CD4-positive, CD25-positive, alpha-beta regulatory T cell (primary cell): ENCODE results near the gene ZHX3. TPM values are rescaled to one million over a fixed set of nuclear protein-coding genes. Genes with fewer than 3 reads are reported as not detected.

Experiments
- ATAC-seq, 2 donors: fragments of 150-1000 bp; cut with Tn5 transposase; one replicate each; pipeline ENCODE4 v1.10.0; 2021; ENCODE audit warnings: low read depth in 2 of 2, moderate number of reproducible peaks in 2 of 2, moderate library complexity in 1 of 2
- DNase-seq, 3 donors: peaks; one replicate each; pipeline versions ENCODE4 v3.0.0 to v3.0.0-alpha.2; 2012 to 2022; ENCODE audit warnings: mixed read lengths in 1 of 3
- H3K27ac ChIP-seq: one replicate; pipeline ENCODE4 v1.7.0; 2013; ENCODE audit warnings: mild to moderate bottlenecking, low read length; ENCODE audit not compliant: insufficient read depth, poor library complexity, severe bottlenecking
- H3K27me3 ChIP-seq: one replicate; pipeline ENCODE4 v1.7.0; 2013; ENCODE audit warnings: low read length; ENCODE audit not compliant: control insufficient read depth, insufficient read depth
- H3K36me3 ChIP-seq: one replicate; pipeline ENCODE4 v1.7.0; 2013; ENCODE audit warnings: mild to moderate bottlenecking, low read length, moderate library complexity; ENCODE audit not compliant: control insufficient read depth, insufficient read depth
- H3K4me1 ChIP-seq: 2 replicates; pipeline ENCODE4 v1.7.0; 2013; ENCODE audit warnings: mild to moderate bottlenecking, low read length; ENCODE audit not compliant: insufficient read depth, control insufficient read depth, poor library complexity, severe bottlenecking
- H3K4me3 ChIP-seq: one replicate; pipeline ENCODE4 v1.7.0; 2013; ENCODE audit warnings: low read depth, mild to moderate bottlenecking, low read length, moderate library complexity
- H3K9me3 ChIP-seq, 2 experiments: 1 replicate in 1 of 2; 2 replicates in 1 of 2; pipeline ENCODE4 v1.7.0; 2013; ENCODE audit warnings: low read length in 2 of 2, mild to moderate bottlenecking in 1 of 2, moderate library complexity in 1 of 2; ENCODE audit not compliant: control insufficient read depth in 2 of 2
- H3K27ac Mint-ChIP-seq, 3 donors: one replicate each; pipeline ENCODE4 v1.8.0; 2020 to 2022; ENCODE audit warnings: mild to moderate bottlenecking in 3 of 3, mixed read lengths in 3 of 3, moderate library complexity in 2 of 3
- H3K27me3 Mint-ChIP-seq: one replicate; pipeline ENCODE4 v1.8.0; 2022; ENCODE audit warnings: mild to moderate bottlenecking, mixed read lengths
- H3K36me3 Mint-ChIP-seq: one replicate; pipeline ENCODE4 v1.8.0; 2020; ENCODE audit warnings: mixed read lengths
- H3K4me1 Mint-ChIP-seq, 4 donors: one replicate each; pipeline ENCODE4 v1.8.0; 2020 to 2022; ENCODE audit warnings: mixed read lengths in 4 of 4, mild to moderate bottlenecking in 1 of 4
- H3K4me3 Mint-ChIP-seq, 4 donors: one replicate each; pipeline ENCODE4 v1.8.0; 2020 to 2022; ENCODE audit warnings: mild to moderate bottlenecking in 4 of 4, mixed read lengths in 4 of 4, moderate library complexity in 3 of 4
- H3K9me3 Mint-ChIP-seq, 7 donors: one replicate each; pipeline ENCODE4 v1.8.0; 2020 to 2022; ENCODE audit warnings: mixed read lengths in 7 of 7, mild to moderate bottlenecking in 3 of 7, moderate library complexity in 2 of 7
- polyA plus RNA-seq, 4 donors: library from polyadenylated mRNA; unstranded; fragments of 300-500 nt; fragmentation: Illumina TruSeq; gene quantifications; one replicate each; pipeline ENCODE4 v1.2.3, GENCODE V29; 2021
- total RNA-seq: library from RNA; stranded (reverse); gene quantifications from one replicate; pipeline ENCODE4 v1.2.3, GENCODE V29; 2022

Gene ZHX3
- total and polyA plus RNA-seq, 5 donors from 2014 or later: 0.42 to 8.8 (median 2.9) TPM

GRCh38 chr20:41181567-41181966 is 136.0 kb downstream of the ZHX3 start:
- no peak overlapping the region for H3K4me3 ChIP-seq
- no peaks in the 10 kb centered on the region for H3K9me3 ChIP-seq
- no peak overlapping the region for H3K4me3 Mint-ChIP-seq
- H3K36me3 Mint-ChIP-seq: peaks cover 6% of the 10 kb centered on the region
- H3K27me3 Mint-ChIP-seq: no peaks in the 10 kb centered on the region
- peaks cover 5 to 18% (median 15%) of the 10 kb centered on the region in 4 donors for H3K4me1 Mint-ChIP-seq
- DNase-seq (no peak), ATAC-seq (no peak)
- H3K27me3 ChIP-seq: no peaks in the 10 kb centered on the region
- peaks cover 6% of the 10 kb centered on the region for H3K36me3 ChIP-seq
- no peaks in the 10 kb centered on the region for H3K4me1 ChIP-seq
- no peak overlapping the region for H3K27ac ChIP-seq
- H3K9me3 Mint-ChIP-seq: no peaks in the 10 kb centered on the region
- peak overlapping the region in 2 of 3 donors; percentile 84 to 91 for H3K27ac Mint-ChIP-seq

DNA sequence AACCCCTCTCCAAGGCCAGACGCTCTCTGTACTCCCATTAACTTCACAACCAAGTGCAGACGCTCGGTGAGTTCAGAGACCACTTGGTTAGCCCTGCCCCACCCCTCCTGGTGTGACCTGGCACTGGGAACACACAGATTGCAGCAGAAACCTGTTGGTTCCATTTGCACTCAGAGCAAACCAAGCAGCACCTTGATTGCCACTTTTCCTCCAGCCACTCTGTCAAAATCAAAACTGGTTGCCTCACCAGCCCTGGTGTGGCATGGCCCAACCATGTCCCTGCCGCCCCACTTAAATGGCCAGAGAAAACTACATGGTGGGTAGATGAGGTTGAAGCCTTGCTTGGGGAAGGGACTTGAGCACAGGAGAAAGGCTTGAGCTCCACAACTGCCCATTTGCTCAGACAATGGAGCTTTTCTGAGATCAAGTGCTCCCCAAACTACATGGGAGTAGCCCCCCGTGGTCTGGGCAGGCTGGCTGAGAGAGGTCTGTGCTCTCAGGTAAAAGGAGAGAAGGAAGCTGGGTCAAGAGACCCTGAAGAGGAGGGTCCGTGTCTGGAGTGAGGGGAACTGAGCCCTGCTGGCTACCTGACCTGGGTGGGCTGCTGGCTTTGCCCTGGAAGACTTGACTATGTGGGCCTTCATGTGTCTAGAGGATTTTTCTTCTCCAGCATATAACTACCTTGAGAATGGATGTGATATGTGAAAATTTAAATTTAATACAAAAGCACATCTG is 136.8 kb downstream of the ZHX3 start:
- ATAC-seq: no peak
- Histone ChIP-seq H3K27ac (no peak overlapping the region), H3K4me3 (no peak overlapping the region), H3K27me3 (no peaks in the 10 kb centered on the region), H3K4me1 (no peaks in the 10 kb centered on the region), H3K9me3 (no peaks in the 10 kb centered on the region), H3K36me3 (peaks cover 14% of the 10 kb centered on the region)
- no peaks in the 10 kb centered on the region for H3K9me3 Mint-ChIP-seq
- no peak for DNase-seq
- H3K4me3 Mint-ChIP-seq: no peak overlapping the region
- H3K4me1 Mint-ChIP-seq: peaks cover 9 to 23% (median 15%) of the 10 kb centered on the region in 4 donors
- H3K27ac Mint-ChIP-seq: peak overlapping the region; percentile 67 to 86 (median 84)
- peaks cover 8% of the 10 kb centered on the region for H3K36me3 Mint-ChIP-seq
- no peaks in the 10 kb centered on the region for H3K27me3 Mint-ChIP-seq

GRCh38 chr20:41179961-41180360 is 137.6 kb downstream of the ZHX3 start:
- H3K27ac Mint-ChIP-seq: peak overlapping the region in 2 of 3 donors; percentile 79 to 84
- no peak overlapping the region for H3K4me3 Mint-ChIP-seq
- peaks cover 21% of the 10 kb centered on the region for H3K36me3 ChIP-seq
- H3K36me3 Mint-ChIP-seq: peaks cover 9% of the 10 kb centered on the region
- ATAC-seq: no peak
- H3K9me3 Mint-ChIP-seq: no peaks in the 10 kb centered on the region
- H3K4me3 ChIP-seq: no peak overlapping the region
- peaks cover 9 to 23% (median 15%) of the 10 kb centered on the region in 4 donors for H3K4me1 Mint-ChIP-seq
- no peaks in the 10 kb centered on the region for H3K27me3 Mint-ChIP-seq
- H3K27ac ChIP-seq: no peak overlapping the region
- no peak for DNase-seq
- H3K27me3 ChIP-seq: no peaks in the 10 kb centered on the region
- no peaks in the 10 kb centered on the region for H3K9me3 ChIP-seq
- H3K4me1 ChIP-seq: no peaks in the 10 kb centered on the region

DNA sequence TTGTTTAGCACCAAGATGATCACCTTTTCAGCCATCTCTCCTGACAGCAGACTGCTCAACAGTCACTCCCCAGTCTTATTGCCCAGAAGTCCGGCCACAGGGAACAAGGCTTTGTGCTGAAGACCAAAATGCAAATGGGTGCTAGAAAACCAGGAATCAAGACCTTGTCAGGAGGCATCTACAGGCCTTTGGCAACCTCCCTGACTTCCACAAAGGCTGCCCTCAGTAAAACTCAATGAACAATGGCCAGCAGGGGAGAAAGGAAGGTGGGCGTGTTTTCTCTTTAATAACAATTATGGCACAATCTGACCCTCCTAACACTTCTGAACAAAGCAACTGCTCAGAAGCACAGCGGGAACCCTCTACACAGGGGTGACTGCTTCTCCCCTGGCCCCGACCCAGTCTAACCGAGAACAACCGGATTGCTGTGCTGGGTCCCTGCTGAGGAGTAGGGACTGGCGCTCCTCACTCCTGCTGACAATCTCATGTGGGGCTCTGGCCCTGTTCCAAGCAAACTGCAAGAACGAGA is 138.6 kb downstream of the ZHX3 start:
- Histone ChIP-seq H3K27me3 (no peaks in the 10 kb centered on the region), H3K4me1 (no peaks in the 10 kb centered on the region), H3K4me3 (no peak overlapping the region), H3K36me3 (peaks cover 31% of the 10 kb centered on the region), H3K27ac (no peak overlapping the region), H3K9me3 (no peaks in the 10 kb centered on the region)
- H3K4me1 Mint-ChIP-seq: peaks cover 9 to 23% (median 18%) of the 10 kb centered on the region in 4 donors
- ATAC-seq: no peak
- no peak overlapping the region for H3K4me3 Mint-ChIP-seq
- H3K9me3 Mint-ChIP-seq: no peaks in the 10 kb centered on the region
- DNase-seq: no peak
- peak overlapping the region; percentile 67 to 79 (median 72) for H3K27ac Mint-ChIP-seq
- H3K36me3 Mint-ChIP-seq: peaks cover 16% of the 10 kb centered on the region
- H3K27me3 Mint-ChIP-seq: no peaks in the 10 kb centered on the region

DNA sequence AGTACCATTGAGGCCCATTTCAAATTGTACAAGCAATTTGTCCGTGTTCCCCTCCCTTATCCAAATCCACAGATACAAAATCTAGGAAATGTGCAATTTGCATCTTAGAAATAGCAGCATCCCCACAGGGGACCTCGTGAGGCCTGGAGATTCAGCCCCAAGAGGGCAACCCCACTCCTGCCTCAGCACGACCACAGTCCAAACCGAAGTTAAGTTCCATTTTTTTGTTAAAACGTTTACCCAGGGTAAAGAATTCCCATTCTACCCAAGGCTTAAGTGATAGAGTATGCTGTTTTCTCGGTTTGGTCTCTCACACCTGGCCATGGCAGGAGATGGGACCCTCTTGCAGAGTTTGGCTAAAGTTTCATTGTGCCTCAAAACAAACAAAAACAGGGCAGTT is 139.0 kb downstream of the ZHX3 start:
- Mint-ChIP-seq H3K36me3 (peaks cover 19% of the 10 kb centered on the region), H3K9me3 (no peaks in the 10 kb centered on the region), H3K4me3 (no peak overlapping the region), H3K27me3 (no peaks in the 10 kb centered on the region), H3K27ac (peak overlapping the region; percentile 47 to 72 (median 67)), H3K4me1 (peaks cover 9 to 23% (median 18%) of the 10 kb centered on the region in 4 donors)
- ATAC-seq: no peak
- Histone ChIP-seq H3K27ac (no peak overlapping the region), H3K4me3 (no peak overlapping the region), H3K27me3 (no peaks in the 10 kb centered on the region), H3K4me1 (no peaks in the 10 kb centered on the region), H3K36me3 (peaks cover 36% of the 10 kb centered on the region), H3K9me3 (no peaks in the 10 kb centered on the region)
- DNase-seq: no peak

DNA sequence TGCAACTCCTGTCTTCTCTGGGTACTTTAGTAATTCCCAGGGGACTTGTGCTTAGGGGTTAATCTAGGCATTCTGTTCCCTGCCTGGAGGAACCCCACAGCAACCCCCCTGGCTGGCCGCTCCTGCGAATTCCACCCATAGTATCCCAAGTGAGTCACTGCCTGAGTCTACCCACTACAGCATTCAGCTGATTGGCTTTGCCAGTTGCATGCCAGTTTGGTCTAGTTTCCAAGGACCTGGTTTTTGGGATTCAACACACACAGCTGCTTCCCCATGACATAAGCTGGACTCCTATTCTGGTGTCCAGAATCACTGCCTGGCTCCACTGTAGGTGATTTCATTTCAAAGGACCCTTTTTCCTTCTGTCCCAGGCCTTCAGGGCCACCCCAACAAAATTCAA is 139.9 kb downstream of the ZHX3 start:
- Mint-ChIP-seq H3K27me3 (no peaks in the 10 kb centered on the region), H3K4me1 (peaks cover 9 to 28% (median 19%) of the 10 kb centered on the region in 4 donors), H3K36me3 (peaks cover 28% of the 10 kb centered on the region), H3K9me3 (no peaks in the 10 kb centered on the region), H3K4me3 (no peak overlapping the region), H3K27ac (peak overlapping the region; percentile 44 to 83 (median 67))
- no peak for DNase-seq
- Histone ChIP-seq H3K9me3 (no peaks in the 10 kb centered on the region), H3K4me3 (no peak overlapping the region), H3K27ac (no peak overlapping the region), H3K4me1 (no peaks in the 10 kb centered on the region), H3K27me3 (no peaks in the 10 kb centered on the region), H3K36me3 (peaks cover 44% of the 10 kb centered on the region)
- ATAC-seq: no peak

GRCh38 chr20:41176711-41177552 is 140.6 kb downstream of the ZHX3 start:
- H3K4me3 ChIP-seq: no peak overlapping the region
- peaks cover 52% of the 10 kb centered on the region for H3K36me3 ChIP-seq
- H3K27ac ChIP-seq: no peak overlapping the region
- H3K9me3 ChIP-seq: no peaks in the 10 kb centered on the region
- H3K36me3 Mint-ChIP-seq: peaks cover 27% of the 10 kb centered on the region
- H3K27me3 ChIP-seq: no peaks in the 10 kb centered on the region
- peak overlapping the region; percentile 67 to 81 (median 70) for H3K27ac Mint-ChIP-seq
- H3K4me1 Mint-ChIP-seq: peaks cover 5 to 22% (median 13%) of the 10 kb centered on the region in 4 donors
- DNase-seq: no peak
- no peak for ATAC-seq
- H3K4me3 Mint-ChIP-seq: no peak overlapping the region
- no peaks in the 10 kb centered on the region for H3K27me3 Mint-ChIP-seq
- no peaks in the 10 kb centered on the region for H3K4me1 ChIP-seq
- no peaks in the 10 kb centered on the region for H3K9me3 Mint-ChIP-seq
